ENCODE data around the gene PPP6R2. TPM values are rescaled to one million over a fixed set of nuclear protein-coding genes. Genes with fewer than 3 reads are reported as not detected.
"Not testable (repeated sequence)": the region's sequence is repeated elsewhere in the genome, so short reads cannot be mapped to it uniquely, and the experiment has no call there.

The PPP6R2 gene
- total RNA-seq, 4 donors from 2014 or later = 35.6 to 50.8 (median 45.6) TPM

- intact Hi-C loops (cut with DNase I) = no loop called here
- Histone ChIP-seq H3K4me3 (no peak overlapping the region), H3K27me3 (no peaks in the 10 kb centered on the region), H3K9me3 (no peaks in the 10 kb centered on the region), H3K27ac (no peak overlapping the region), H3K4me1 (no peaks in the 10 kb centered on the region), H3K36me3 (peaks cover 29 to 100% (median 60%) of the 10 kb centered on the region in 3 donors)
- TF ChIP-seq CTCF (IDR thresholded peaks at IDR 0.05) = no peak
- no peak for TF ChIP-seq POLR2A (IDR thresholded peaks at IDR 0.05)
- WGBS, 2 donors = 94 to 96% methylated on average over 5 to 10 of the region's 14 CpGs
- no peak for DNase-seq
Measured at GRCh38 chr22:50423956-50424355, 80.8 kb downstream of the PPP6R2 start.

GRCh38 chr22:50425179-50425916 is 82.2 kb downstream of the PPP6R2 start:
- Histone ChIP-seq H3K27ac (no peak overlapping the region), H3K27me3 (no peaks in the 10 kb centered on the region), H3K9me3 (no peaks in the 10 kb centered on the region), H3K4me3 (no peak overlapping the region), H3K4me1 (no peaks in the 10 kb centered on the region), H3K36me3 (peaks cover 28 to 100% (median 55%) of the 10 kb centered on the region in 3 donors)
- no peak for DNase-seq
- intact Hi-C loops (cut with DNase I) = no loop called here
- no peak for TF ChIP-seq CTCF (IDR thresholded peaks at IDR 0.05)
- TF ChIP-seq POLR2A (IDR thresholded peaks at IDR 0.05) = no peak
- 88 to 96% methylated on average over 12 of the region's 12 CpGs for WGBS, 2 donors

- intact Hi-C loops (cut with DNase I) = no loop called here
- 94 to 97% methylated on average over 14 to 22 of the region's 35 CpGs for WGBS, 2 donors
Measured at GRCh38 chr22:50432131-50432876, 89.2 kb downstream of the PPP6R2 start.

GRCh38 chr22:50432877-50433510 is 89.9 kb downstream of the PPP6R2 start:
- H3K36me3 ChIP-seq = peaks cover 45 to 85% (median 70%) of the 10 kb centered on the region in 3 donors
- WGBS, 2 donors = 100% methylated on average over 1 of the region's 24 CpGs; no CpG with 5 or more reads in 1 of the 2 donors
- H3K4me3 ChIP-seq; H3K27me3 ChIP-seq; intact Hi-C loops (cut with DNase I); DNase-seq; H3K27ac ChIP-seq; H3K9me3 ChIP-seq: not testable (repeated sequence)
- peaks cover 0 to 19% (median 8%) of the 10 kb centered on the region in 3 donors for H3K4me1 ChIP-seq

More at GRCh38 chr22:50432131-50432876, 89.2 kb downstream of the PPP6R2 start:
- no peaks in the 10 kb centered on the region for H3K9me3 ChIP-seq
- peaks cover 0 to 19% (median 8%) of the 10 kb centered on the region in 3 donors for H3K4me1 ChIP-seq
- peaks cover 40 to 85% (median 68%) of the 10 kb centered on the region in 3 donors for H3K36me3 ChIP-seq
- H3K4me3 ChIP-seq = no peak overlapping the region
- no peak overlapping the region for H3K27ac ChIP-seq
- no peak for TF ChIP-seq POLR2A (IDR thresholded peaks at IDR 0.05)
- no peak for TF ChIP-seq CTCF (IDR thresholded peaks at IDR 0.05)
- DNase-seq = no peak
- no peaks in the 10 kb centered on the region for H3K27me3 ChIP-seq

GRCh38 chr22:50434849-50435248 is 91.7 kb downstream of the PPP6R2 start:
- Histone ChIP-seq H3K9me3 (no peaks in the 10 kb centered on the region), H3K27ac (no peak overlapping the region), H3K27me3 (no peaks in the 10 kb centered on the region), H3K36me3 (peaks cover 48 to 85% (median 74%) of the 10 kb centered on the region in 3 donors), H3K4me3 (no peak overlapping the region), H3K4me1 (peaks cover 0 to 19% (median 8%) of the 10 kb centered on the region in 3 donors)
- no peak for TF ChIP-seq POLR2A (IDR thresholded peaks at IDR 0.05)
- TF ChIP-seq CTCF (IDR thresholded peaks at IDR 0.05) = no peak
- no peak for DNase-seq
- WGBS, 2 donors = 48 to 71% methylated on average over 1 to 3 of the region's 24 CpGs
- intact Hi-C loops (cut with DNase I) = no loop called here
